HepG2 (cell line): ENCODE measurements around the gene CHRD. TPM values are rescaled to one million over a fixed set of nuclear protein-coding genes. Genes with fewer than 3 reads are reported as not detected.

Experiments
- ELF1 ChIP-seq: sonication (generic); formaldehyde crosslinking; IDR thresholded peaks from 2 replicates; pipeline ENCODE4 v1.4.0; 2020; ENCODE audit warnings: missing genetic modification reagents
- ETV6 ChIP-seq: sonication (generic); formaldehyde crosslinking; conservative IDR thresholded peaks from 2 replicates; pipeline ENCODE4 v1.4.0; 2020; ENCODE audit warnings: missing genetic modification reagents
- HNRNPH1 ChIP-seq: fragments of 200-400 bp; formaldehyde crosslinking; optimal IDR thresholded peaks from 2 replicates; pipeline ENCODE3; 2017; ENCODE audit warnings: mild to moderate bottlenecking, low read depth, low read length
- KDM2A ChIP-seq: sonication (generic); formaldehyde crosslinking; IDR thresholded peaks from 2 replicates; pipeline ENCODE4 v1.4.0; 2020; ENCODE audit warnings: low read depth, missing genetic modification reagents, borderline replicate concordance
- SMAD3 ChIP-seq: sonication (generic); formaldehyde crosslinking; IDR thresholded peaks from 2 replicates; pipeline ENCODE4 v1.4.0; 2020; ENCODE audit warnings: missing genetic modification reagents
- SP5 ChIP-seq: IDR thresholded peaks from 2 replicates; pipeline ENCODE4 v1.6.1; 2016; ENCODE audit warnings: low read depth, borderline replicate concordance
- SPEN ChIP-seq: sonication (generic); formaldehyde crosslinking; IDR thresholded peaks from 2 replicates; pipeline ENCODE4 v1.5.1; 2020; ENCODE audit warnings: low read depth, mild to moderate bottlenecking, missing genetic modification reagents
- TGIF2 ChIP-seq: IDR thresholded peaks from 2 replicates; pipeline ENCODE4 v1.6.1; 2016; ENCODE audit warnings: control low read depth, missing compliant biosample characterization
- ZFAT ChIP-seq: sonication (generic); formaldehyde crosslinking; conservative IDR thresholded peaks from 2 replicates; pipeline ENCODE4 v1.8.1; 2023; ENCODE audit warnings: missing genetic modification reagents, inconsistent platforms
- ZNF251 ChIP-seq: sonication (generic); formaldehyde crosslinking; IDR thresholded peaks from 2 replicates; pipeline ENCODE4 v1.9.0; 2021; ENCODE audit warnings: mild to moderate bottlenecking, missing genetic modification reagents
- ZNF547 ChIP-seq: sonication (generic); formaldehyde crosslinking; IDR thresholded peaks from 2 replicates; pipeline ENCODE4 v1.5.1; 2020; ENCODE audit warnings: mild to moderate bottlenecking, missing genetic modification reagents
- ZNF589 ChIP-seq: sonication (generic); formaldehyde crosslinking; conservative IDR thresholded peaks from 2 replicates; pipeline ENCODE4 v1.8.0; 2022; ENCODE audit warnings: mild to moderate bottlenecking, moderate library complexity, missing genetic modification reagents
- ZNF75D ChIP-seq: sonication (generic); formaldehyde crosslinking; IDR thresholded peaks from 2 replicates; pipeline ENCODE4 v1.8.1; 2023; ENCODE audit warnings: missing genetic modification reagents, mild to moderate bottlenecking, borderline replicate concordance
- ZNF841 ChIP-seq: sonication (generic); formaldehyde crosslinking; IDR thresholded peaks from 2 replicates; pipeline ENCODE4 v1.8.1; 2023; ENCODE audit warnings: missing genetic modification reagents, borderline replicate concordance
- polyA plus RNA-seq, 8 experiments: library from polyadenylated mRNA; depleted of rRNA in 3 of 8; stranded (reverse) in 7 of 8; unstranded in 1 of 8; fragments of >200 nt; fragmentation: Illumina TruSeq in 4 of 8; extraction: Trizol in 4 of 8; gene quantifications; 2 replicates each; pipeline versions ENCODE4 v1.2.1 to v1.2.3, GENCODE V29; 2011 to 2016; ENCODE audit warnings: low read depth in 4 of 8, missing spikeins in 1 of 8, mixed read lengths in 1 of 8; ENCODE audit not compliant: insufficient read depth in 1 of 8
- total RNA-seq, 5 experiments: library from RNA; depleted of rRNA; stranded (reverse); fragments of >200 nt; fragmentation: Illumina TruSeq; extraction: Trizol; gene quantifications; 2 replicates each; pipeline ENCODE4 v1.2.3, GENCODE V29; 2016; ENCODE audit warnings: low read depth in 1 of 5
- TF ChIP-seq, protein P1 (sequence below): sonication (generic); formaldehyde crosslinking; IDR thresholded peaks from 2 replicates; pipeline ENCODE4 v1.5.0; 2020; ENCODE audit warnings: mild to moderate bottlenecking, missing genetic modification reagents, borderline replicate concordance
- TF ChIP-seq, protein P2 (sequence below): sonication (generic); IDR thresholded peaks from 2 replicates; pipeline ENCODE4 v1.6.1; 2016; ENCODE audit warnings: low read depth, borderline replicate concordance
- TF ChIP-seq, protein P3 (sequence below): sonication (generic); formaldehyde crosslinking; IDR thresholded peaks from 2 replicates; pipeline ENCODE4 v1.5.1; 2020; ENCODE audit warnings: mild to moderate bottlenecking, missing genetic modification reagents, borderline replicate concordance

CHRD gene
- total and polyA plus RNA-seq, 2 of the 13 experiments (the other 11 are each of a cell fraction or from before 2014, with no cell fraction given), result 22.2 to 35.2 TPM

DNA sequence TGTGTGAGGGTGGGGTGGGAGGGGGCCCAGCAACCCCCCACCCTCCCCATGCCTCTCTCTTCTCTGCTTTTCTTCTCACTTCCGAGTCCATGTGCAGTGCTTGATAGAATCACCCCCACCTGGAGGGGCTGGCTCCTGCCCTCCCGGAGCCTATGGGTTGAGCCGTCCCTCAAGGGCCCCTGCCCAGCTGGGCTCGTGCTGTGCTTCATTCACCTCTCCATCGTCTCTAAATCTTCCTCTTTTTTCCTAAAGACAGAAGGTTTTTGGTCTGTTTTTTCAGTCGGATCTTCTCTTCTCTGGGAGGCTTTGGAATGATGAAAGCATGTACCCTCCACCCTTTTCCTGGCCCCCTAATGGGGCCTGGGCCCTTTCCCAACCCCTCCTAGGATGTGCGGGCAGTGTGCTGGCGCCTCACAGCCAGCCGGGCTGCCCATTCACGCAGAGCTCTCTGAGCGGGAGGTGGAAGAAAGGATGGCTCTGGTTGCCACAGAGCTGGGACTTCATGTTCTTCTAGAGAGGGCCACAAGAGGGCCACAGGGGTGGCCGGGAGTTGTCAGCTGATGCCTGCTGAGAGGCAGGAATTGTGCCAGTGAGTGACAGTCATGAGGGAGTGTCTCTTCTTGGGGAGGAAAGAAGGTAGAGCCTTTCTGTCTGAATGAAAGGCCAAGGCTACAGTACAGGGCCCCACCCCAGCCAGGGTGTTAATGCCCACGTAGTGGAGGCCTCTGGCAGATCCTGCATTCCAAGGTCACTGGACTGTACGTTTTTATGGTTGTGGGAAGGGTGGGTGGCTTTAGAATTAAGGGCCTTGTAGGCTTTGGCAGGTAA is 34.3 kb upstream of the CHRD start (continued):
- TF ChIP-seq ZNF75D (CRISPR knock-in tag) (no peak), ZNF547 (CRISPR knock-in tag) (no peak), TGIF2 (CRISPR knock-in tag) (no peak), ZNF589 (CRISPR knock-in tag) (no peak), ELF1 (CRISPR knock-in tag) (no peak), KDM2A (CRISPR knock-in tag) (peak; percentile 72; the same call in 1 of the 2 replicates), ZFAT (CRISPR knock-in tag) (no peak), HNRNPH1 (no peak), ZNF251 (CRISPR knock-in tag) (no peak), SMAD3 (CRISPR knock-in tag) (no peak), SPEN (CRISPR knock-in tag) (0 out of 2 replicates have a peak, but pooled peaks have one; percentile 37), ETV6 (CRISPR knock-in tag) (no peak), SP5 (CRISPR knock-in tag) (0 out of 2 replicates have a peak, but pooled peaks have one; percentile 21), ZNF841 (CRISPR knock-in tag) (no peak)
- TF ChIP-seq, protein P1, sequence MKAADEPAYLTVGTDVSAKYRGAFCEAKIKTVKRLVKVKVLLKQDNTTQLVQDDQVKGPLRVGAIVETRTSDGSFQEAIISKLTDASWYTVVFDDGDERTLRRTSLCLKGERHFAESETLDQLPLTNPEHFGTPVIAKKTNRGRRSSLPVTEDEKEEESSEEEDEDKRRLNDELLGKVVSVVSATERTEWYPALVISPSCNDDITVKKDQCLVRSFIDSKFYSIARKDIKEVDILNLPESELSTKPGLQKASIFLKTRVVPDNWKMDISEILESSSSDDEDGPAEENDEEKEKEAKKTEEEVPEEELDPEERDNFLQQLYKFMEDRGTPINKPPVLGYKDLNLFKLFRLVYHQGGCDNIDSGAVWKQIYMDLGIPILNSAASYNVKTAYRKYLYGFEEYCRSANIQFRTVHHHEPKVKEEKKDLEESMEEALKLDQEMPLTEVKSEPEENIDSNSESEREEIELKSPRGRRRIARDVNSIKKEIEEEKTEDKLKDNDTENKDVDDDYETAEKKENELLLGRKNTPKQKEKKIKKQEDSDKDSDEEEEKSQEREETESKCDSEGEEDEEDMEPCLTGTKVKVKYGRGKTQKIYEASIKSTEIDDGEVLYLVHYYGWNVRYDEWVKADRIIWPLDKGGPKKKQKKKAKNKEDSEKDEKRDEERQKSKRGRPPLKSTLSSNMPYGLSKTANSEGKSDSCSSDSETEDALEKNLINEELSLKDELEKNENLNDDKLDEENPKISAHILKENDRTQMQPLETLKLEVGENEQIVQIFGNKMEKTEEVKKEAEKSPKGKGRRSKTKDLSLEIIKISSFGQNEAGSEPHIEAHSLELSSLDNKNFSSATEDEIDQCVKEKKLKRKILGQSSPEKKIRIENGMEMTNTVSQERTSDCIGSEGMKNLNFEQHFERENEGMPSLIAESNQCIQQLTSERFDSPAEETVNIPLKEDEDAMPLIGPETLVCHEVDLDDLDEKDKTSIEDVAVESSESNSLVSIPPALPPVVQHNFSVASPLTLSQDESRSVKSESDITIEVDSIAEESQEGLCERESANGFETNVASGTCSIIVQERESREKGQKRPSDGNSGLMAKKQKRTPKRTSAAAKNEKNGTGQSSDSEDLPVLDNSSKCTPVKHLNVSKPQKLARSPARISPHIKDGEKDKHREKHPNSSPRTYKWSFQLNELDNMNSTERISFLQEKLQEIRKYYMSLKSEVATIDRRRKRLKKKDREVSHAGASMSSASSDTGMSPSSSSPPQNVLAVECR, result peak; percentile 44; the same call in 1 of the 2 replicates
- TF ChIP-seq, protein P2, sequence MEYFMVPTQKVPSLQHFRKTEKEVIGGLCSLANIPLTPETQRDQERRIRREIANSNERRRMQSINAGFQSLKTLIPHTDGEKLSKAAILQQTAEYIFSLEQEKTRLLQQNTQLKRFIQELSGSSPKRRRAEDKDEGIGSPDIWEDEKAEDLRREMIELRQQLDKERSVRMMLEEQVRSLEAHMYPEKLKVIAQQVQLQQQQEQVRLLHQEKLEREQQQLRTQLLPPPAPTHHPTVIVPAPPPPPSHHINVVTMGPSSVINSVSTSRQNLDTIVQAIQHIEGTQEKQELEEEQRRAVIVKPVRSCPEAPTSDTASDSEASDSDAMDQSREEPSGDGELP, result peak; percentile 96
- TF ChIP-seq, protein P3, sequence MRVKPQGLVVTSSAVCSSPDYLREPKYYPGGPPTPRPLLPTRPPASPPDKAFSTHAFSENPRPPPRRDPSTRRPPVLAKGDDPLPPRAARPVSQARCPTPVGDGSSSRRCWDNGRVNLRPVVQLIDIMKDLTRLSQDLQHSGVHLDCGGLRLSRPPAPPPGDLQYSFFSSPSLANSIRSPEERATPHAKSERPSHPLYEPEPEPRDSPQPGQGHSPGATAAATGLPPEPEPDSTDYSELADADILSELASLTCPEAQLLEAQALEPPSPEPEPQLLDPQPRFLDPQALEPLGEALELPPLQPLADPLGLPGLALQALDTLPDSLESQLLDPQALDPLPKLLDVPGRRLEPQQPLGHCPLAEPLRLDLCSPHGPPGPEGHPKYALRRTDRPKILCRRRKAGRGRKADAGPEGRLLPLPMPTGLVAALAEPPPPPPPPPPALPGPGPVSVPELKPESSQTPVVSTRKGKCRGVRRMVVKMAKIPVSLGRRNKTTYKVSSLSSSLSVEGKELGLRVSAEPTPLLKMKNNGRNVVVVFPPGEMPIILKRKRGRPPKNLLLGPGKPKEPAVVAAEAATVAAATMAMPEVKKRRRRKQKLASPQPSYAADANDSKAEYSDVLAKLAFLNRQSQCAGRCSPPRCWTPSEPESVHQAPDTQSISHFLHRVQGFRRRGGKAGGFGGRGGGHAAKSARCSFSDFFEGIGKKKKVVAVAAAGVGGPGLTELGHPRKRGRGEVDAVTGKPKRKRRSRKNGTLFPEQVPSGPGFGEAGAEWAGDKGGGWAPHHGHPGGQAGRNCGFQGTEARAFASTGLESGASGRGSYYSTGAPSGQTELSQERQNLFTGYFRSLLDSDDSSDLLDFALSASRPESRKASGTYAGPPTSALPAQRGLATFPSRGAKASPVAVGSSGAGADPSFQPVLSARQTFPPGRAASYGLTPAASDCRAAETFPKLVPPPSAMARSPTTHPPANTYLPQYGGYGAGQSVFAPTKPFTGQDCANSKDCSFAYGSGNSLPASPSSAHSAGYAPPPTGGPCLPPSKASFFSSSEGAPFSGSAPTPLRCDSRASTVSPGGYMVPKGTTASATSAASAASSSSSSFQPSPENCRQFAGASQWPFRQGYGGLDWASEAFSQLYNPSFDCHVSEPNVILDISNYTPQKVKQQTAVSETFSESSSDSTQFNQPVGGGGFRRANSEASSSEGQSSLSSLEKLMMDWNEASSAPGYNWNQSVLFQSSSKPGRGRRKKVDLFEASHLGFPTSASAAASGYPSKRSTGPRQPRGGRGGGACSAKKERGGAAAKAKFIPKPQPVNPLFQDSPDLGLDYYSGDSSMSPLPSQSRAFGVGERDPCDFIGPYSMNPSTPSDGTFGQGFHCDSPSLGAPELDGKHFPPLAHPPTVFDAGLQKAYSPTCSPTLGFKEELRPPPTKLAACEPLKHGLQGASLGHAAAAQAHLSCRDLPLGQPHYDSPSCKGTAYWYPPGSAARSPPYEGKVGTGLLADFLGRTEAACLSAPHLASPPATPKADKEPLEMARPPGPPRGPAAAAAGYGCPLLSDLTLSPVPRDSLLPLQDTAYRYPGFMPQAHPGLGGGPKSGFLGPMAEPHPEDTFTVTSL (CRISPR knock-in tag), result no peak
